ENCODE measurements around the gene TSPAN3. TPM values are rescaled to one million over a fixed set of nuclear protein-coding genes. Genes with fewer than 3 reads are reported as not detected.

TSPAN3 gene
- total RNA-seq, 1 donor from 2014 or later = 352 TPM

GRCh38 chr15:77030048-77030927 is 40.6 kb downstream of the TSPAN3 start:
- no peak overlapping the region for H3K4me3 Mint-ChIP-seq (ENCODE audit: low read depth)
- peak; percentile 8 for DNase-seq (ENCODE audit: low spot score, unreplicated experiment)
- H3K9me3 Mint-ChIP-seq (ENCODE audit: low read depth) = no peaks in the 10 kb centered on the region
- peaks cover 2% of the 10 kb centered on the region for H3K4me1 Mint-ChIP-seq (ENCODE audit: low read depth)
- H3K36me3 Mint-ChIP-seq (ENCODE audit: insufficient read depth) = no peaks in the 10 kb centered on the region
- peaks cover 16% of the 10 kb centered on the region for H3K27me3 Mint-ChIP-seq
- H3K27ac Mint-ChIP-seq = no peak overlapping the region
- no peak for TF ChIP-seq CTCF (IDR thresholded peaks at IDR 0.05; ENCODE audit: unreplicated experiment)

DNA sequence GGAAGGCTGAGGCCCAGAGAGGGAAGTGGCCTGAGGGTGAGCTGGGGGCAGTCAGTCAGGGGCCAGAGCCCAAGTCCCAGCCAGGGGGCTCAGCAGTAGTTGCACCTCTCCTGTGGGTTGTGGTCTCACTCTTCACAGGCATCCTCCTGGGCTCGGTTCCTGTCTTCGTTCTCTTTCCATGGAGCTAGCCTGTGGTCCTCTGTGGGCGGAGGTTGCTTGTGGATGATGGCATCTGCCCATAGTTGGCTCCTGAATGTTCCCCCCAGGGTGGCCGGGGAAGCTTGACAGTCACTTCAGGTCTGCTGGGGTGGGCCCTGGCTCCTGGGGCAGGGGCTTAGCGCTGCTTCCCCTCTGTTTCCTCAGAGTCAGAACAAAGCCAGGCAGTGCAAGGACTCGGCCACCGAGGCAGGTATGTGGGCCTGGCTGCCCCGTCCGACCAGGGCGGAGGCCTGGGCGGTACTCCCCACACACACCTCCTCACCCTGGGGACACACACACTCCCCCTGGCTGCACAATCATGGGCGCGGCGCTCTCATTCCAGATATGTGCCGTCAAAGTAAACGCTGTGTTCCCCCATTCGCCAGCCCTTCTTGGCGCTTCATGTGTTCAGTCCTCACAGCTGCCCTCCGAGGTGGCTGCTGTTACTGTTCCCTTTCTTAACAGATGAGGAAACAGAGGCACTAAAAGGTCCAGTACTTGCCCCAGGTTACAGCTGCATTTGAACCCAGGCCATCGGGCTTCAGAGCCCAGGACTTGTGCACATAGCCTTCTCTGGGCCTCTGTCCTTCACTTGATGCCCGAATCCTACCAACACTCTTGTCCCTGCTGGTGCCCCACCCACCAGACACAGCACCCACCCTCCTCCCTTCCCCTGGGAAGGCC is 41.5 kb downstream of the TSPAN3 start:
- H3K9me3 Mint-ChIP-seq (ENCODE audit: low read depth) = no peaks in the 10 kb centered on the region
- H3K4me3 Mint-ChIP-seq (ENCODE audit: low read depth) = no peak overlapping the region
- no peaks in the 10 kb centered on the region for H3K36me3 Mint-ChIP-seq (ENCODE audit: insufficient read depth)
- H3K4me1 Mint-ChIP-seq (ENCODE audit: low read depth) = peaks cover 2% of the 10 kb centered on the region
- peak; percentile 8 for DNase-seq (ENCODE audit: low spot score, unreplicated experiment)
- peaks cover 17% of the 10 kb centered on the region for H3K27me3 Mint-ChIP-seq
- TF ChIP-seq CTCF (IDR thresholded peaks at IDR 0.05; ENCODE audit: unreplicated experiment) = no peak
- H3K27ac Mint-ChIP-seq = no peak overlapping the region

DNA sequence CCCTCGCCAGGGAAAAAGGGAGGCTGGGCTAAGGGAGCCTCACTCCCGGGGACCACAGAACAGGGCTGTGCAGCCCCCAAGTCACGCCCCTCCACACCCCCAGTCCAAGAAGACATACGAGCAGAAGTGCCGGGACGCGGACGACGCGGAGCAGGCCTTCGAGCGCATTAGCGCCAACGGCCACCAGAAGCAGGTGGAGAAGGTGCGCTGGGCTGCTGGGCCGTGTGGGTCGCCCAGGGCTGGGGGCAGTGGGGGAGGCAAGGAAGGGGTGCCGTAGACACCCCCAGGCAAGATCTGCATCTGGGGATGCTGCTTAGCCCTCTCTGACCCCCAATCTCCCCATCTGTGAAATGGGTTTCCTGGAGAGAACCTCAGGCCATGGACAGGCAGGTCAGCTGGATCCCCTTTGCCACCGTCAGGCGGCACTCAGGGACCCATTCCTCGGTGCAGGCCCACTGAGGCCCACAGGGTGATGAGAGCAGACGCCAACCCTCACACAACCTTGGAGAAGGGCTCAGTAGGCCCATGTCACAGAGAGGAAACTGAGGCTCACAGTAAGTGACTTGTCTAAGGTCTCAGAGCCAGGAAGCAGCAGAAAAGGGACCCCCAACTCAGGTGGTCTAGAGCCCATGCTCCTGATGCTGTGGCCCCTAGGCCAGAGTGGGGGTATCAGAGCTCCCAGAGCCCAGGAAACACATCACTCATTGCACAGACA is 42.3 kb downstream of the TSPAN3 start:
- Mint-ChIP-seq H3K4me1 (ENCODE audit: low read depth) (no peaks in the 10 kb centered on the region), H3K4me3 (ENCODE audit: low read depth) (no peak overlapping the region), H3K27ac (no peak overlapping the region), H3K9me3 (ENCODE audit: low read depth) (no peaks in the 10 kb centered on the region), H3K27me3 (peaks cover 23% of the 10 kb centered on the region), H3K36me3 (ENCODE audit: insufficient read depth) (no peaks in the 10 kb centered on the region)
- DNase-seq (ENCODE audit: low spot score, unreplicated experiment) = peak; percentile 6
- TF ChIP-seq CTCF (IDR thresholded peaks at IDR 0.05; ENCODE audit: unreplicated experiment) = no peak

DNA sequence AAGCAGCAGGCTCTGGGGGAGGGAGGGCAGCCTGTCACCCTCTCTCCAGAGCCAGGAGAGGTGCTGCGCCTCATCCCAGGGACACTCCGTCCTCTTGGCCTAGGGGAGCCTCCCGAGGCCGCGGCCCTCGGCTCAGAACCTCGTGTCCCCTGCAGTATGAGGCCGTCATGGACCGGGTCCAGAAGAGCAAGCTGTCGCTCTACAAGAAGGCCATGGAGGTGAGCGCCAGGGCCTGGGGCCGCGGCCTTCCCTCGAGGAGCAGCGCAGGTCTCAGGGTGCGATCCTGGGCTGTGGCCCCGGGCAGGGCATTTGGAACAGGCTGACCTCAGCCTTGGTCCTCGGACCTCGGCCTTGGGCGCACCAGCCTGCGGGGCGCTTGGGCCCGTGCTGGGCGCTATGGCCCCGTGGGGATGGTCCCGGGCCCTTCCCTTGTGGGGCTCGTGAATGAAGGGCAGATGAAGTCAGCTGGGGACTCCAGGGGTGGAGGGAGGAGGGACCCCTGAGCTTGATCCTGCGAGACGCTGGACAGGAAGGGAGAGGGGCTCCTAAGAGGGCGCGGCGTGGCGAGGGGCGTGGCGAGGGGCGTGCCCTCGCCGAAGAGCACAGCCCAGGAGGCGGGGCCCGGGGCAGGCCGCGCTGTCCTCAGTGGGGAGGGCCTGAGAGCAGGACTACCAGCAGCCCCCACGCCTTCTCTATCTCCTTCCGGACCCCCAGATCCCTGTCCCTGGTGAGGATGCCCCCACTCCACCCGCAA is 43.0 kb downstream of the TSPAN3 start:
- peak; percentile 7 for DNase-seq (ENCODE audit: low spot score, unreplicated experiment)
- Mint-ChIP-seq H3K4me1 (ENCODE audit: low read depth) (no peaks in the 10 kb centered on the region), H3K9me3 (ENCODE audit: low read depth) (no peaks in the 10 kb centered on the region), H3K36me3 (ENCODE audit: insufficient read depth) (no peaks in the 10 kb centered on the region), H3K27ac (no peak overlapping the region), H3K4me3 (ENCODE audit: low read depth) (no peak overlapping the region), H3K27me3 (peaks cover 29% of the 10 kb centered on the region)
- no peak for TF ChIP-seq CTCF (IDR thresholded peaks at IDR 0.05; ENCODE audit: unreplicated experiment)
